K562 (cell line): Measurements from ENCODE around the gene TGOLN2. TPM values are rescaled to one million over a fixed set of nuclear protein-coding genes. Genes with fewer than 3 reads are reported as not detected.

Experiments used
- EP300 ChIP-seq: IDR thresholded peaks from 2 replicates; pipeline ENCODE4 v1.6.1; 2012; ENCODE audit warnings: low read length, improper control_type of control experiment
- EP400 ChIP-seq: fragments of 450-650 bp; IDR thresholded peaks from 2 replicates; pipeline ENCODE4 v1.6.1; 2017; ENCODE audit warnings: antibody characterized with exemption, mild to moderate bottlenecking, moderate library complexity
- FOXJ2 ChIP-seq: fragments of 200-800 bp; sonication (Bioruptor generic); IDR thresholded peaks from 2 replicates; pipeline ENCODE4 v1.6.1; 2016; ENCODE audit warnings: missing genetic modification characterization, missing compliant biosample characterization
- GABPA ChIP-seq: fragments of 200-800 bp; sonication (Bioruptor generic); conservative IDR thresholded peaks from 2 replicates; pipeline ENCODE4 v1.6.1; 2016; ENCODE audit warnings: low read depth, missing genetic modification characterization, missing compliant biosample characterization
- HDAC1 ChIP-seq, 2 experiments: fragments of 450-650 bp; IDR thresholded peaks; 2 replicates each; pipeline ENCODE4 v1.6.1; 2016 to 2017; ENCODE audit warnings: inconsistent platforms in 1 of 2, mild to moderate bottlenecking in 1 of 2, moderate library complexity in 1 of 2
- HNRNPL ChIP-seq: fragments of 200-400 bp; formaldehyde crosslinking; IDR thresholded peaks from 2 replicates; pipeline ENCODE4 v1.6.1; 2017; ENCODE audit warnings: low read depth, mild to moderate bottlenecking, low read length
- KAT2B ChIP-seq: IDR thresholded peaks from one replicate; pipeline ENCODE4 v1.6.1; 2012; ENCODE audit warnings: low read depth, mild to moderate bottlenecking, control low read depth, inconsistent platforms, low read length, moderate library complexity
- KDM2B ChIP-seq: fragments of 250-450 bp; sonication (Bioruptor Pico); IDR thresholded peaks from 2 replicates; pipeline ENCODE4 v1.8.0; 2021; ENCODE audit warnings: mild to moderate bottlenecking, moderate library complexity
- KLF16 ChIP-seq: IDR thresholded peaks from 2 replicates; pipeline ENCODE4 v1.6.1; 2016; ENCODE audit warnings: antibody characterized with exemption
- MBD2 ChIP-seq: sonication (generic); IDR thresholded peaks from 2 replicates; pipeline ENCODE4 v1.6.1; 2016; ENCODE audit warnings: low read depth, borderline replicate concordance
- MTA3 ChIP-seq: fragments of 450-650 bp; formaldehyde crosslinking; IDR thresholded peaks from 2 replicates; pipeline ENCODE4 v1.6.1; 2017; ENCODE audit warnings: mild to moderate bottlenecking, borderline replicate concordance
- MYC ChIP-seq, 2 experiments: fragments of 250-450 bp in 1 of 2; sonication (Bioruptor Pico) in 1 of 2; IDR thresholded peaks; 2 replicates each; pipeline versions ENCODE4 v1.5.1 to v1.6.1; 2012 to 2021; ENCODE audit warnings: low read depth in 2 of 2, borderline replicate concordance in 1 of 2, improper control_type of control experiment in 1 of 2, low read length in 1 of 2, mild to moderate bottlenecking in 1 of 2, moderate library complexity in 1 of 2
- NRF1 ChIP-seq, 2 experiments: fragments of 450-650 bp; IDR thresholded peaks in 1 of 2; conservative IDR thresholded peaks in 1 of 2; 2 replicates each; pipeline ENCODE4 v1.6.1; 2014; ENCODE audit warnings: mild to moderate bottlenecking in 2 of 2
- TAF1 ChIP-seq: IDR thresholded peaks from 2 replicates; pipeline ENCODE4 v1.6.1; 2011; ENCODE audit warnings: mild to moderate bottlenecking, low read length, moderate library complexity; ENCODE audit not compliant: insufficient read depth, control insufficient read depth, severe bottlenecking; ENCODE audit errors: extremely low read depth
- TCF3 ChIP-seq: sonication (generic); formaldehyde crosslinking; IDR thresholded peaks from 2 replicates; pipeline ENCODE4 v1.4.0; 2020; ENCODE audit warnings: mild to moderate bottlenecking, missing genetic modification reagents
- ZNF384 ChIP-seq: IDR thresholded peaks from 2 replicates; pipeline ENCODE4 v1.6.1; 2012; ENCODE audit warnings: low read depth, low read length, improper control_type of control experiment
- polyA plus RNA-seq, 8 experiments: library from polyadenylated mRNA; depleted of rRNA in 4 of 8; stranded (reverse) in 5 of 8; unstranded in 3 of 8; fragments of >200 nt; fragmentation: Nextera tagmentation in 2 of 8; fragmentation: Illumina TruSeq in 1 of 8; extraction: Ambion mirVana in 2 of 8; extraction: Trizol in 1 of 8; gene quantifications; 2 replicates each; pipeline versions ENCODE4 v1.2.1 to v1.2.3, GENCODE V29; 2011 to 2014; ENCODE audit warnings: inconsistent platforms in 1 of 8, missing spikeins in 1 of 8
- total RNA-seq, 7 experiments: library from RNA; depleted of rRNA in 6 of 7; stranded (reverse); fragments of >200 nt in 6 of 7; fragmentation: Illumina TruSeq in 2 of 7; extraction: Trizol in 2 of 7; gene quantifications; 2 replicates each; pipeline versions ENCODE4 v1.2.1 to v1.2.3, GENCODE V29; 2011 to 2021; ENCODE audit warnings: low replicate concordance in 1 of 7
- TF ChIP-seq, protein P1 (sequence below), 2 experiments: fragments of 450-650 bp; IDR thresholded peaks; 2 replicates each; pipeline ENCODE4 v1.6.1; 2018; ENCODE audit warnings: mild to moderate bottlenecking in 2 of 2, low read depth in 1 of 2; ENCODE audit not compliant: partially characterized antibody in 2 of 2
- TF ChIP-seq, protein P2 (sequence below), 2 experiments: IDR thresholded peaks; 2 replicates each; pipeline ENCODE4 v1.6.1; 2012; ENCODE audit warnings: improper control_type of control experiment in 2 of 2, low read depth in 2 of 2, low read length in 2 of 2, borderline replicate concordance in 1 of 2
- TF ChIP-seq, protein P3 (sequence below): conservative IDR thresholded peaks from 2 replicates; pipeline ENCODE4 v1.6.1; 2011; ENCODE audit warnings: low read depth, mild to moderate bottlenecking, low read length; ENCODE audit not compliant: control insufficient read depth

The TGOLN2 gene
- total and polyA plus RNA-seq, 9 of the 15 experiments (the other 6 are each of a cell fraction or from before 2014, with no cell fraction given), result 13.0 to 66.5 (median 35.9) TPM

- TF ChIP-seq, protein P1, sequence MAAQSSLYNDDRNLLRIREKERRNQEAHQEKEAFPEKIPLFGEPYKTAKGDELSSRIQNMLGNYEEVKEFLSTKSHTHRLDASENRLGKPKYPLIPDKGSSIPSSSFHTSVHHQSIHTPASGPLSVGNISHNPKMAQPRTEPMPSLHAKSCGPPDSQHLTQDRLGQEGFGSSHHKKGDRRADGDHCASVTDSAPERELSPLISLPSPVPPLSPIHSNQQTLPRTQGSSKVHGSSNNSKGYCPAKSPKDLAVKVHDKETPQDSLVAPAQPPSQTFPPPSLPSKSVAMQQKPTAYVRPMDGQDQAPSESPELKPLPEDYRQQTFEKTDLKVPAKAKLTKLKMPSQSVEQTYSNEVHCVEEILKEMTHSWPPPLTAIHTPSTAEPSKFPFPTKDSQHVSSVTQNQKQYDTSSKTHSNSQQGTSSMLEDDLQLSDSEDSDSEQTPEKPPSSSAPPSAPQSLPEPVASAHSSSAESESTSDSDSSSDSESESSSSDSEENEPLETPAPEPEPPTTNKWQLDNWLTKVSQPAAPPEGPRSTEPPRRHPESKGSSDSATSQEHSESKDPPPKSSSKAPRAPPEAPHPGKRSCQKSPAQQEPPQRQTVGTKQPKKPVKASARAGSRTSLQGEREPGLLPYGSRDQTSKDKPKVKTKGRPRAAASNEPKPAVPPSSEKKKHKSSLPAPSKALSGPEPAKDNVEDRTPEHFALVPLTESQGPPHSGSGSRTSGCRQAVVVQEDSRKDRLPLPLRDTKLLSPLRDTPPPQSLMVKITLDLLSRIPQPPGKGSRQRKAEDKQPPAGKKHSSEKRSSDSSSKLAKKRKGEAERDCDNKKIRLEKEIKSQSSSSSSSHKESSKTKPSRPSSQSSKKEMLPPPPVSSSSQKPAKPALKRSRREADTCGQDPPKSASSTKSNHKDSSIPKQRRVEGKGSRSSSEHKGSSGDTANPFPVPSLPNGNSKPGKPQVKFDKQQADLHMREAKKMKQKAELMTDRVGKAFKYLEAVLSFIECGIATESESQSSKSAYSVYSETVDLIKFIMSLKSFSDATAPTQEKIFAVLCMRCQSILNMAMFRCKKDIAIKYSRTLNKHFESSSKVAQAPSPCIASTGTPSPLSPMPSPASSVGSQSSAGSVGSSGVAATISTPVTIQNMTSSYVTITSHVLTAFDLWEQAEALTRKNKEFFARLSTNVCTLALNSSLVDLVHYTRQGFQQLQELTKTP (IDR thresholded peaks at IDR 0.05; ENCODE audit: low read depth in 1 of 2, partially characterized antibody in 2 of 2), result peak in 1 of 2 experiments; percentile 89
- TF ChIP-seq KLF16 (peak; percentile 82), GABPA (tag) (peak; percentile 49; the same call in 1 of the 2 replicates), EP400 (peak; percentile 40), MTA3 (peak; percentile 100), MBD2 (peak; percentile 81; the same call in 1 of the 2 replicates), HDAC1 (IDR thresholded peaks at IDR 0.05) (peak in 1 of 2 experiments; percentile 46; a peak in 2 of 4 replicates), KAT2B (no peak), HNRNPL (0 out of 2 replicates have a peak, but pooled peaks have one; percentile 2), MYC (IDR thresholded peaks at IDR 0.05; ENCODE audit: low read depth, low read length) (peak; percentile 54; the same call in 1 of the 2 replicates), MYC (CRISPR knock-in tag; IDR thresholded peaks at IDR 0.05; ENCODE audit: borderline replicate concordance, low read depth) (no peak), FOXJ2 (tag) (no peak), KDM2B (peak; percentile 11; the same call in 1 of the 2 replicates), TAF1 (peak; percentile 87), TCF3 (no peak), ZNF384 (no peak), NRF1 (conservative IDR thresholded peaks at IDR 0.05 in 1 of 2, IDR thresholded peaks at IDR 0.05 in 1 of 2) (peak; percentile 94 to 95), EP300 (peak; percentile 44)
- TF ChIP-seq, protein P2, sequence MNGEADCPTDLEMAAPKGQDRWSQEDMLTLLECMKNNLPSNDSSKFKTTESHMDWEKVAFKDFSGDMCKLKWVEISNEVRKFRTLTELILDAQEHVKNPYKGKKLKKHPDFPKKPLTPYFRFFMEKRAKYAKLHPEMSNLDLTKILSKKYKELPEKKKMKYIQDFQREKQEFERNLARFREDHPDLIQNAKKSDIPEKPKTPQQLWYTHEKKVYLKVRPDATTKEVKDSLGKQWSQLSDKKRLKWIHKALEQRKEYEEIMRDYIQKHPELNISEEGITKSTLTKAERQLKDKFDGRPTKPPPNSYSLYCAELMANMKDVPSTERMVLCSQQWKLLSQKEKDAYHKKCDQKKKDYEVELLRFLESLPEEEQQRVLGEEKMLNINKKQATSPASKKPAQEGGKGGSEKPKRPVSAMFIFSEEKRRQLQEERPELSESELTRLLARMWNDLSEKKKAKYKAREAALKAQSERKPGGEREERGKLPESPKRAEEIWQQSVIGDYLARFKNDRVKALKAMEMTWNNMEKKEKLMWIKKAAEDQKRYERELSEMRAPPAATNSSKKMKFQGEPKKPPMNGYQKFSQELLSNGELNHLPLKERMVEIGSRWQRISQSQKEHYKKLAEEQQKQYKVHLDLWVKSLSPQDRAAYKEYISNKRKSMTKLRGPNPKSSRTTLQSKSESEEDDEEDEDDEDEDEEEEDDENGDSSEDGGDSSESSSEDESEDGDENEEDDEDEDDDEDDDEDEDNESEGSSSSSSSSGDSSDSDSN (IDR thresholded peaks at IDR 0.05; ENCODE audit: borderline replicate concordance in 1 of 2, low read depth in 2 of 2, low read length in 2 of 2), result peak; percentile 91 to 99; a peak in 3 of 4 replicates
- TF ChIP-seq, protein P3, sequence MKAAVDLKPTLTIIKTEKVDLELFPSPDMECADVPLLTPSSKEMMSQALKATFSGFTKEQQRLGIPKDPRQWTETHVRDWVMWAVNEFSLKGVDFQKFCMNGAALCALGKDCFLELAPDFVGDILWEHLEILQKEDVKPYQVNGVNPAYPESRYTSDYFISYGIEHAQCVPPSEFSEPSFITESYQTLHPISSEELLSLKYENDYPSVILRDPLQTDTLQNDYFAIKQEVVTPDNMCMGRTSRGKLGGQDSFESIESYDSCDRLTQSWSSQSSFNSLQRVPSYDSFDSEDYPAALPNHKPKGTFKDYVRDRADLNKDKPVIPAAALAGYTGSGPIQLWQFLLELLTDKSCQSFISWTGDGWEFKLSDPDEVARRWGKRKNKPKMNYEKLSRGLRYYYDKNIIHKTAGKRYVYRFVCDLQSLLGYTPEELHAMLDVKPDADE, result peak; percentile 76; the same call in 1 of the 2 replicates
These were observed 26.7 kb upstream of the TGOLN2 start, which contains the start of the genes ELMOD3 and RETSAT (continued) for GRCh38 chr2:85354286-85355072.
